GM20431 (cell line): ENCODE results near the gene SSBP3.
"Not testable (repeated sequence)": the region's sequence is repeated elsewhere in the genome, so short reads cannot be mapped to it uniquely, and the experiment has no call there.

Experiments
- in situ Hi-C: fragments of 300-500 bp; cut with MseI, MboI; formaldehyde crosslinking; loops from one replicate; pipeline ENCODE4 v1.15.0; 2020; ENCODE audit warnings: low sequenced_read_pairs; ENCODE audit not compliant: unreplicated experiment

The SSBP3 gene

GRCh38 chr1:54238353-54239034, 167.7 kb downstream of the SSBP3 start:
- in situ Hi-C loops = no loop called here

- in situ Hi-C loops = no loop called here
Measured at GRCh38 chr1:54237586-54237985, 168.6 kb downstream of the SSBP3 start.

GRCh38 chr1:54234284-54234683, 171.9 kb downstream of the SSBP3 start:
- in situ Hi-C loops = no loop called here

GRCh38 chr1:54233196-54233595, 173.0 kb downstream of the SSBP3 start:
- in situ Hi-C loops = not testable (repeated sequence)

GRCh38 chr1:54230507-54231339, 175.5 kb downstream of the SSBP3 start:
- in situ Hi-C loops = no loop called here

GRCh38 chr1:54229281-54229891, 176.8 kb downstream of the SSBP3 start:
- in situ Hi-C loops = no loop called here

GRCh38 chr1:54228638-54229079, 177.5 kb downstream of the SSBP3 start:
- in situ Hi-C loops = no loop called here

GRCh38 chr1:54227891-54228310, 178.3 kb downstream of the SSBP3 start:
- in situ Hi-C loops = no loop called here

GRCh38 chr1:54227091-54227602, 179.0 kb downstream of the SSBP3 start:
- in situ Hi-C loops = no loop called here

- in situ Hi-C loops = no loop called here
Measured at GRCh38 chr1:54225986-54226559, 180.1 kb downstream of the SSBP3 start.

GRCh38 chr1:54225378-54225777, 180.8 kb downstream of the SSBP3 start:
- in situ Hi-C loops = no loop called here

- in situ Hi-C loops = no loop called here
Measured at GRCh38 chr1:54224233-54224632, 182.0 kb downstream of the SSBP3 start.

GRCh38 chr1:54223441-54224202, 182.6 kb downstream of the SSBP3 start:
- in situ Hi-C loops = no loop called here

- in situ Hi-C loops = no loop called here
Measured at GRCh38 chr1:54222711-54223110, 183.5 kb downstream of the SSBP3 start.

GRCh38 chr1:54221867-54222484, 184.2 kb downstream of the SSBP3 start:
- in situ Hi-C loops = no loop called here

- in situ Hi-C loops = no loop called here
Measured at GRCh38 chr1:54221113-54221834, 184.9 kb downstream of the SSBP3 start.

GRCh38 chr1:54220004-54220811, 186.0 kb downstream of the SSBP3 start:
- in situ Hi-C loops = no loop called here

GRCh38 chr1:54219688-54220003, 186.5 kb downstream of the SSBP3 start:
- in situ Hi-C loops = no loop called here
